HG02571 (cell line): Measurements from ENCODE around the gene EPC1.
"Not testable (repeated sequence)": the region's sequence is repeated elsewhere in the genome, so short reads cannot be mapped to it uniquely, and the experiment has no call there.

ENCODE experiments used
- ATAC-seq: cut with Tn5 transposase; IDR thresholded peaks from one replicate; pipeline ENCODE4 v1.9.1; 2021; ENCODE audit warnings: mild to moderate bottlenecking, moderate library complexity; ENCODE audit not compliant: unreplicated experiment

EPC1 gene

DNA sequence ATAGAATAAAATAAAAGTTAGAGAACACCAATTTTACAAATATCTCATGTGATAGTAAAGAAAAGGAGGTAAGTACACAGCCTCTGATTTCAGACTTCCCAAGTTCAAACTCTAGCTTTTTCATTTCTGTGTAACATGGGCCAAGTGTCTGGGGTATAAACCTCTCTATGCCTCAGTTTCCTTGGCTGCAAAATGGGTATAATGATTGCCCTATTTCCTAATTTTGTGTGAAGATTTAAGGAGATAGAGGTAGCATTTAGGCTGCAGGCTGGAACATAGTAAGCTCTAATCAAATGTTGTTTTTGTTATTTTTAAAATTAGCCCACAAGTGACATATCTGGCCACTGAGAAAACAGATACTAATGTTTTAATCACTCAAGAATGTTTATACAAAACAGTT lies 26.1 kb upstream of the EPC1 start:
- no peak for ATAC-seq

DNA sequence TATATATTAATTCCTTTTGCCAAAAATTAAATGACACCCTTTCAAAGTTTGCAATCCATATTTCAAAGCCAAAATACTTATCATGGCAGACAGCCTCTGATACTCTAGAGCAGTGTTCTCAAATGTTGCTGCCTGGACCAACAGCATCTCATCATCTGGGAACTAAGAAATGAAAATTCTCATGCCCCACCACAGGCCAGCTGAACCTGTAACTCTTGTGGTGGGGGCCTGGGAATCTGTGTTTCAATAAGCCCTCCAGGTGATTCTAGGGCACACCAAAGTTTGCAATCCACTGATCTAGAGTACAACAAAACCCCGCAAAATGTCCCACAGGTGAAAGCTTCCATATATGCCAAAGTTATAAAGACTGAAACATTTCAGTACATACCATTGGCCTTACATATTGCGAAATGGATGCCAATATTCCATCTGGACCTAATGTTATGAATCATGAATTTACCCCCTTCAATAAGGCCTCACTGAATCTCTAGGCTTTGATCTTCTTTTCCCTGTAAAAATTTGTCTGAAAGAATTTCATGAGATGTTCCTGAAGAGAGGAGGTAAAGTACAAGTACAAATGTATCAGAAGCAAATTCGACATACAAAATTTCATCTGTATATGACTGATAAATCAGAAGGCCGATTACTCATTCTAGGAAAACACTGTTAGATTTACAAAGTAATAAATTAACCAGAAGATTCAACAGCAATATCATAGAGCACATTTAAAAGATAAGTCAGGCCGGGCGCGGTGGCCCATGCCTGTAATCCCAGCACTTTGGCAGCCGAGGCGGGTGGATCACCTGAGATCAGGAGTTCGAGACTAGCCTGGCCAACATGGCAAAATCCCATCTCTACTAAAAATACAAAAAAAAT lies 25.3 kb upstream of the EPC1 start:
- no peak for ATAC-seq

DNA sequence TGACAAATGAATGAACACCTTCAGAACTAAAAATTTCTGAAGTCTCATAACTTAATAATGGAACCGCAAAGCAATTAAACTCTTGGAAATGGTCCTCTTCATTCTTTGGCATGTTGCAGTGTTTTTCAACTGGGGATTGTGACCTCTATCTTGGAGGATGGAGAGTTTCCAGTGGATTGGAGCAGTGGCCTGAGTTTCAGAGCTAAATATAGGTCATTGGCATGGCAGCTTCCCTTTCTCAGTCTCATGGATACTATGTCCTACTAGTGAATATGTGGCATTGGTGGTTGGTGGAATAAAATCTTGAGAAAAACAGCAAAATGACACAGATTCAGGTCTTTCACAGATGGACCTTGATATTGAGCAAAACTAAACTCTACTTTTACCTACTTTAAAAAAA lies 24.1 kb upstream of the EPC1 start:
- no peak for ATAC-seq

DNA sequence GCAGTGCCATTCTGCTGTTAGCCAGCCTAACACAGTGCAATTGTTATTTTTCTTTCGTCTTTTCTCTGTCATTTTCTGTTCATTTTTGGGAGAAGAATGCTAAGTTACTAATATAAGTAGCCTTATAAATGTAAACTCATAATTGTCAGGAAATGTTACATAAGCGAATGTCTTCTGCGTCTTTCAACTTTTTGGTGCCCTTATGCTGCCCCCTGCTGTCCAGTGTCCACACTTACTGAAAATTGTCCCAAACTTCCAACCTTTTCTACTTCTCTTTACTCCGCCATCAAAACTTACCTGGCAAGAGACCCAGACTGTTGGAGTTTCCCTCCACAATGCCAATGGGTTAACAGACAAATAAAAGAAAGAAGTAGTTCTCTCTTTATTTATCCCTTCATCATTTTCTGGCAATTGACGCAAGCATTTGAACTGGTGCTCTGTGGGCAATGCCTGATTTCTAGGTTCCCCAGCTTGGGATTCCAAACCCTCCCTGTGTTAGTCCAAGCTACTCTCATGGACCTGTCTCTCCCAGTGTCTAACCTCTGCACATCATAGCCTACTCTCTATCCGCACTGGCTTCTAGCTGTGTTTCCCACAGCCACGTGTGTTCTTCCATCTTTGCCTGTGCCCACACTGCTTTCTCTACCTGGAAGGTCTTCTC lies 21.0 kb upstream of the EPC1 start:
- no peak for ATAC-seq

DNA sequence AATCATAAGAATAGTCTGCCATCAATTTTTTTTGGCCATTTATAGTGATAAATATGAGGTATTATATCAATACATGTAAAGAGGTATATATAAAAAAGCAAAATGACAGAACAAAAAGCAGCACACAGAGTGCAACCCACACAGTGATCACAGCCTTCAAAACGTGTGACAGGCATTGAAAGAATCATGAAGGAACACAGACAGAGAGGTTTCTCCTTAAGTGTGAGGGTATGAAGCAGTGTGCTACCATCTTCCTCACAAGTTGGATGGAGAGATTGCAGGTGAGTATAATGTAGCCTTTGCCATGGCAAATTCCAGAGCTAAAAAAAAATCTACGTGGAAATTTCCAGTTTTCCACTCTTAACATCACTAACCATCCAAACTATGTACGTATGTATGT lies 19.6 kb upstream of the EPC1 start:
- no peak for ATAC-seq

DNA sequence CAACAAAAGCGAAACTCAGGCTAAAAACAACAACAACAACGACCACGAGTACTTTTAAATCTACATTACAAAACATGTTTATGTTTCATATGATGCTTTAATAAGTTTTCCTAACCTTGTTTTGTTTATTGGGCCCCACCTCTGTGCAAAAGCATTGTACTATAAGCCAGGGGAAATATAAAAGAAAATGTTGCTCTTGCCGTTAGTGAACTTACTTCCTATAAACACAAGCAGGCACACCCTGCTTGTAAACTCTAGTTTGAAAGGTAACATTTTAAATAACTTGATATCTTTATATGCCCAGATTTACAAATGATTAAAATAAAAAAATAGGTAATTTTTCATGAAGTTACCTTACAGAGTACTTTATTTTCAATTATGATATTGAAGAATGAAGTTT lies 19.2 kb upstream of the EPC1 start:
- no peak for ATAC-seq

DNA sequence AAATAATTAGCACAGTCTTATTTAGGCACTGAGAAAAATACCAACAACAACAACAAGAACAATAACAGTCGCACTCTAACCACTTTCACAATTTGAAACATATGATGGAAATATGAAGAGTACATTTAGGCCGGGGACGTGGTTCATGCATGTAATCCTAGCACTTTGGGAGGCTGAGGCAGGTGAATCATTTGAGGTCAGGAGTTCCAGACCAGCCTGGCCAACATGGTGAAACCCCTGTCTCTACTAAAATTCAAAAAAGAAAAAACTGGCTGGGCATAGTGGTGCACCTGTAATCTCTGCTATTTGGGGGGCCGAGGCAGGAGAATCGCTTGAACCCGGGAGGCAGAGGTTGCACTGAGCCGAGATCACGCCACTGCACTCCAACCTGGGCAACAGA lies 18.4 kb upstream of the EPC1 start:
- not testable (repeated sequence) for ATAC-seq

DNA sequence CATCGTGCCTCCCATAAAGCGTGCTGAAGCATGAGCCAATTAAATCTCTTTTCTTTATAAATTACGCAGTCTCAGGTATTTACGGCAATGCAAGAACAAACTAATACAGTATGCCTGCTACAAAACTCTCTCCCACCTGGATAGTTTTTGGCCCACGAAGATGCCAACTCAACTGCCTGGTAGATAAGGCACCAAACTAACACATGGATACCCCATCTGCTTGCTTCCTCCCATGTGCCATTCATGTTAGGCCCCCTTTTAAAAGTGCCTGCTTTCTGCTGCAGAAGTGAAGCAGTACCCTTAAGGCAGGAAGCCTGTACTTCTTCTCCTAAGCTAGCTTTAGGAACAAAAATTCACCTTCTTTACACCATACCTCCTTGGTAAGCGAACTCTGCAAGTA lies 15.6 kb upstream of the EPC1 start:
- ATAC-seq, result no peak

DNA sequence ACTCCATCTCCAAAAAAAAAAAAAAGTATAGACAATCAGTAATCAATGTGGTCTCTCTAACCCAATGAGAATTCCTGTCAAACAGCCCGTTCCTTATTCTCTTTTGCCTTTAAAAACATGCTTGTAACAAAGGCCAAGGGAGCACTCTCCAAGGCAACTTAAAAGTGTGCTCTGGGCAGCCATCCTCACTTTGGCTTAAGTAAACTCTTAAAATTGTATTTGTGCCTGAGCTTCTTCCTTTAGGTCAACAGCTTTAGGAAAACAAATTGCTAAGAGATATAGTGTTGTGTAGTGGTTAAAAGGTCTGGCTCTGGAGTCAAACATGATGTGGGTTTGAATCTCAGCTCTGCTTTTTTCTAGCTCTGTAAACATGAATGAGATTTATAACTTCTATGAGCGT lies 13.9 kb upstream of the EPC1 start:
- no peak for ATAC-seq

DNA sequence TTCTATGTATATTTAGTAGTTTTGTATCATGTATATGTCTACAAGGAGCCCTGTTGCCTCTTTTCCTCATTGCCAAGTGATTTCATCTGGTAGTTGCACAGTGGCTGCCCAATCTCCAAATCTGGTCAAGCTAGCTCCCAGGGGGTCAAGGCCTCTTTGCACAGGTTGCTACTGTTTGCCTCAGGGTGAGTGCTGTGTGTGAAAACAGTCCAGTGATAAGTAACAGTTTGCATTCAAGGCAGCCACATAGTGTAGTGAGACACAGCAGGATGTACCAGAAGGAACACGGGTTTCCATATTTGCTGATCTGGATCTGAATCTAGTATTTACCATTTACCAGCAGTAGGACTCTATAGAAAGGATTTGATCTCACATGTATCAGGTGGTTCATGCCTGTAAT lies 13.3 kb upstream of the EPC1 start:
- ATAC-seq, result no peak

DNA sequence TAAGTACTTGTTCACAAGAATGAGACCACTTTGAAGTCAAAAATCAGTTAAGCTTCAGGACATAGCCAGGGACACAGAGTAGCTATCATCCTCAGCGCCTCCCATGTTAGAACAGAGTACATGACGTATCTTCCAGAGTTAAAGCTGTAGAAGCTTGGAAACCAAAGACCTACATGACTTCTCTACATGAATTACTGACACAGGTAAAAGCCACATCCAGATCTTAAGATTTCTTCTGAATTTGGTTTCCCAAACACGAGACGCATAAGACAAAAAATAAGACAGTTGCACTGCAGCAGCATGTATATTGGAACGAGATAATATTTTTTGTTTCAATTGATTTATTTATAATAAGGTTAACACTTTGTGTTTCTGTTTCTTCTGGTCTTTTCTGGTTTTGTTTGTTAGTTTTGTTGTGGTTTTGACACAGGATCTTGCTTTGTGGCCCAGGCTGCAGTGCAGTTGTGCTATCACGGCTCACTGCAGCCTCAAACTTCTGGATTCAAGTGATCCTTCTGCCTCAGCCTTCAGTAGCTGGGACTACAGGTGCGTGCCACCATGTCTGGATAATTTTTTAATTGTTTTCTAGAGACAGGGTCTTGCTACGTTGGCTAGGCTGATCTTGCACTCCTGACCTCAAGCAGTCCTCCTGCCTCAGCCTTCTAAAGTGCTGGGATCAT lies 10.2 kb upstream of the EPC1 start:
- ATAC-seq, result no peak

DNA sequence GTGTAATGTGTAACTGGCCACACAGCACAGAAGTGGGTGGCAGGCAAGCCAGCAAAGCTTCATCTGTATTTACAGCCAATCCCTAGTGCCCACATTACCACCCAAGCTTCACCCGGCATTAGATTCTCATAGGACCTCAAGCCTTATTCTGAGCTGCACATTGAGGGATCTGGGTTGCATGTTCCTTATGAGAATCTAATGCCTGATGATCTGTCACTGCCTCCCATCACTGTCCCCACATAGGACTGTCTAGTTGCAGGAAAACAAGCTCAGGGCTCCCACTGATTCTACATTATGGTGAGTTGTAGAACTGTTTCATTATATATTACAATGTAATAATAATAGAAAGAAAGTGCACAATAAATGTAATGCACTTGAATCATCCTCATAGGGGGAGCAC lies 7.7 kb upstream of the EPC1 start:
- ATAC-seq, result not testable (repeated sequence)

DNA sequence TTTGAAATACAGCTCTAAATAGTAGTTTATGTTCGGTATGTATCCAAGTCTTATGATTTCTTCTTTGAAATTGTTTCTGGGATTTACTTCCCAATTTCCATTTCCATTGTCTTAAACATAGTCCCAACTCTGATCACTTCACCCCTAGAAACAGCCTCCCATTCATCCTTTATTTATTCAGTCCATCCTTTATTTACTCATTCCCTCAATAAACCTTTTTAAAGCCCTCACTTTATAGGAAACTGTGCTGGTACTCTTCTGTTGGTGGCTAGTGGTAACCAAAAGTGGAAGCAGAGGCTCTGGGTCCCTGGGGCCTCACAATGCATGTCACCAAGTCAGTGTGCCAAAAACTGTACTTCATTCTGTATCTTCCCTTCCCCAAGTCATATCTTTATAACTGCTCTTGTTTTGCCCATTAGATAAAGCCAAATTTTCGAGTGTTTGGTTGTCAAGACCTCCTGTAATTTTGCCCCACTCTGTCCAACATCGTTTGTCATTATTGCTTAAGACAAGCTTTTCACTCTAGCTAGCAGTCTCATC lies 3.9 kb upstream of the EPC1 start:
- ATAC-seq, result no peak

DNA sequence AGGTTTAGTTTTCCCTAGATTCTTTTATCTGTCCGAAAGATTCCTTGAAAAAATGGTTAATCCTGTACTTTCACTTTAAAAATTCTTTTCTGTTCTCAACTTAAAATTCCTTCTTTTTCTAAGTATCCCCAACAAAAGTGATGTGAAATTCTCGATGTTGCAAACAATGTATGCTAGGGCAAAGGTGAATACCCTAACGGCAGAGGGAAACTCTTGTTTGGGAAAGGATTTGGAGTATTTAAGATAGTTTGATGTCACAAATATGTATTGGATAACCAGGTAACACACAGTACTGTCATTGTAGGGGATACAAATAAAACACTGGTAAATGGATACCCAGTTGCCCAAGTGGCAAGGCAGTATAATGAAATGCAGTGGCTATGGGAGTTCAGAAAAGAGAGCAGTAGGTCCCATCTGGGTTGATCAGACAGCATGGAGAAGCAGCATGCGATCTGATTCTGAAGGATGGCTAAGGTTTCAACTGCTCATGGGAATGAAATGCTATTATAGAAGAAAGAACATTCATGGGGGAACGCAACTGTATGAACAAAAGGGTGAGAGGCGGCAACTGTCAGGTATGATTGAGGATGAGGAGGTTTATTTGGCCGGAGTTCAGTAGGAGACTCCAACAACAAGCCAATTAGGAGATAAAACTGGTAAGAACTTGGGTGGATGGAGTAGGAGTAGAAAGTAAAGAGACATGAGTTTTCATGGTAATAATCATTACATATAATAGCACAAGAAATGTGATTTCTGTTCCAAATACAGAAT lies 3.2 kb upstream of the EPC1 start:
- ATAC-seq, result no peak

DNA sequence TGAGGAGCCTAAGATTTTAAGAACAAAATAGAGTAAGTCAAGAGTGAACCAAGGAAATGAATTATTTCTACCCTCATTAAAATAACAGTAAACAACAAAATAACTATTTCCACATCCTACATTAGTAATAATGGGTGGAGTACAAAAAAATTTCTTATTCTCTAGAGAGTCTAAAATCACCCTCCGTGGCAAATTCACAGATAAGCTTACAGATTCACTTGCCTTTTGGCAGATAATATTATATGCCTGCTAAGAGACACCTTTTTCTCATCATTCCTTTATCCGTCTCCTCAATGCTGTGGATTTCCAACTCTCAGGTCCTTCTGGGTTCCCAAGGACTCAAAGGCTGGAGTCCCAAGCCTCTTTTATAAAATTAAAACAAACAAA lies 2.2 kb upstream of the EPC1 start:
- no peak for ATAC-seq

DNA sequence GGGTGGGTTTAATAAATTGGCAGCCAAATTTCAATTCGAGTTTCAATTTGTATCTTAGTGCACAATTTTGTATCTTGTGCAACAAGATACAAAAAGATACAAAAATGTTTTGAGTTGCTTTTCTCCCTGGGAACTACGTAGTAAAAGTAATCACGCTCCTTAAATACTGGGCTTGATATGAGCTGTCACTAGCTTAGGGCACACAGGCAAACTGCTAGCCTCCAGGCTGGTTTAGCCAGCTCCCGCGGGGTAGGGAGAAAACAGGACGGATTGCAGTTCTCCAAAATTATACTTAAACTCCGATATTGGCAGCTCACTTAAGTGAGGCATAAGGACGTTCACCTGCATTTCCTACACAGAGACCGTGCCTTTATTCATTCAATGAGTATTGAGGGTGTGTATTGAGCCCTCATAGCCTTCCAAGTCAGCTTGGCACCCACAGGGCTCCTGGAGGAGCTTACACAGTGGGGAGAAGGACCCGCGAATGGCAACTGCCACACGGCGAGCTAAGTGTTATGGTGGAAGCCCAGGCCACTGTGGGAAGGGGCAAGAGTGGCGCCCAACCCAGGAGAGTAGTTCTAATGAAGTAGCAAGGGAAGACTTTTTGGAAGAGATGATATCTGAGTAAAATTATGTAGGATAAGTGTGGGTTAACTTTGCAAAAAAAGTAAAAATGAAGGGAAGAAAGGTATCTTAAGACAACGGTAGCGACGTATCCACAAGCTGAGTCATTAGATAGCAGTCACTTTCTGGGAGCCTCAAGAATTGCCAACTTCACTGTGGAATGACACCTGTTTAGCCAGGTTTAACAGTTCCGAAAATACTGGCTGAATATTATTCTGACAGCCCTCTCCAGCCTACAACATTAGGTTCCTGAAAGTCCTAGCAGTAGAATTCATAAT lies 1.6 kb upstream of the EPC1 start:
- no peak for ATAC-seq

DNA sequence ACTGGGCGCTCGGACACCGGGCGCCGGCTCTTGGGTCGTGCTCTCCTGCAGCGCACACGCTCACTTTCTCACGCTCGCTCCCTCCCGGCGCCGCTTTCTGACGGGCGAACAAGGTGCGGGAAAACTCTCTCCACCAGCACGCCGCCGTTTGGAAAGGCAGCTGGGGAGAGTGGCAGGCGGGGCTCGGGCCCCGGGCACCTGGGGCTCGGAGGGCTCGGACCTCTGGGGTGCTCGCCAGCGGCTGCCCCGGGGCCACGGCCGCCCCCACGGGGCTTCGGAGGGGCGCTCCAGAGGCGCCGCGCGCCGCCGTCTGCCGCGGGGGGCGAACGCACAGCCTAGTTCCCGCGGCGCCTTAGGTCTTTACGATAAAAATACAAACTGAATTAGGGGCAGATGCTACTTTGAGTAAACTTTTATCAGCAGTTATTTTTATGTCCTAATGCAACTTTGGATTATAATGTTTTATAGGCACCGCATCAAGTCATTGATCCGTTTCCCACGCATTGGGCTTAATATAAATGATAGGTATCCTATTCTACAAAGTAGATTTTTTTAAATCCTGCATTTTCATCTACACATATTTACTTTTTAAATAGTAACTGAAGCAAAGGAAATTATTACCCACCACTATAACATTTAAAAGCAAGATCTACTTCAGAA lies 535 bp upstream of the EPC1 start:
- peak; percentile 15 for ATAC-seq

DNA sequence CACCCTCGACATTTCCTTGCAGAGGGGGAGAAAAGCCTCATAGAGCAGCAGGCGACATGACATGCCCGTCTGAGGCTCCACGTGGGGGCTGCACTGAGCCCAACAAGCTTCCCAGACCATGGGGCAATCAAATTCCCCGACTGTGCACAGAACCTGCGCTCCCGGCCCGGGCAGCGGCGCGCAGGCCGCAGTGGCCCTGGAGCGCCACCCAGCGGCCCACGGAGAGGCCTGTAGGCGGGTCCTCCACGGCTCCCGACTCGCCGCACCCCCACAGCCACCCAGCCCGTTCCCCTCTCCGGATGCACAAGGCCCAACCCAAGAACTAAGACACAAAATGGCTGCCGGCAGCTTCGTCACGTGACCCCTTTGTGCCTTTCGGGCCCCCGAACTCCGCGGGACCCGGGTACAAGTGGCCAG lies 816 bp downstream of the EPC1 start:
- peak; percentile 80 for ATAC-seq

DNA sequence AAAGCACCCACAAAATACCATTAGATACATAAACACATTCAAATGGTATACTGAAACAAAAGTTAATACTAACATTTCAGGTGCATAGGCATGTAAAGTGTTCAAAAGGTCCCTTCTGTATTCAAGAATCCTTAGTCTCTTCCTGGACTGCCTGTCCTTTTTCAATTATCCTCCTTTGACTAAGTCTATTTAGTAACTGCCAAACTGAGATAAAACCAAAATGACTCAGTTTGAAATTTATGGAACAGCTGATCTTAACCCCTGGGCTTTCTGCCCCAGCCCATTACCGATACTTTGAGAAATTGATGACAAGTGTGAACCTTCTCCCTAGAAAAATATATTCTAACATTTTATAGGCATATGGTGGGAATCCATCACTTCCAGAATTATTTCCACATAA lies 5.4 kb downstream of the EPC1 start:
- no peak for ATAC-seq
